GM12878 (cell line): ENCODE measurements around the gene DNAI7. TPM values are rescaled to one million over a fixed set of nuclear protein-coding genes. Genes with fewer than 3 reads are reported as not detected.

Experiments used
- ATAC-seq: fragments of 200-7000 bp; cut with Tn5 transposase; 3 replicates; pipeline ENCODE4 v1.9.1; 2020; ENCODE audit warnings: mild to moderate bottlenecking, moderate library complexity
- BruUV-seq: library from RNA; stranded (reverse); fragments of 400-500 nt; replicated peaks from 2 replicates; lab custom pipeline; 2021; lab: Mats Ljungman, UMichigan
- CTCF ChIA-PET: fragments of 300-600 bp; sonication (Branson Sonifier 250); formaldehyde crosslinking; extraction: SDS; loops from one replicate; lab custom pipeline; 2021; ENCODE audit warnings: inconsistent platforms; lab: Yijun Ruan, JAX
- POLR2A ChIA-PET: fragments of 350-600 bp; formaldehyde crosslinking; extraction: SDS; loops from one replicate; lab custom pipeline; 2021; ENCODE audit warnings: inconsistent platforms; lab: Charles Lee
- RAD21 ChIA-PET: fragments of 300-600 bp; sonication (Branson Sonifier 250); formaldehyde crosslinking; loops from one replicate; lab custom pipeline; 2023; ENCODE audit warnings: antibody characterized with exemption; ENCODE audit not compliant: unreplicated experiment; lab: Charles Lee
- SMC1A ChIA-PET: fragments of 300-600 bp; sonication (Branson Sonifier 250); formaldehyde crosslinking; loops from one replicate; lab custom pipeline; 2023; ENCODE audit not compliant: unreplicated experiment, uncharacterized antibody; lab: Charles Lee
- DNase-seq: peaks from one replicate; pipeline ENCODE4 v3.0.0-alpha.2; 2011; ENCODE audit warnings: low read depth, low spot score
- FAIRE-seq: peaks from 3 replicates; lab custom pipeline; 2011; peaks lifted over from hg19 to GRCh38; lab: Jason Lieb, UNC
- H2AFZ ChIP-seq: 2 replicates; pipeline ENCODE4 v1.6.0; 2011; ENCODE audit warnings: low read depth, low read length, control low read depth; ENCODE audit not compliant: control insufficient read depth
- H3K27ac ChIP-seq: 2 replicates; pipeline ENCODE4 v1.5.1; 2011; ENCODE audit warnings: control low read depth; ENCODE audit not compliant: control insufficient read depth, insufficient read depth
- H3K27me3 ChIP-seq, 2 experiments: replicated peaks in 1 of 2; 2 replicates each; pipeline versions ENCODE4 v1.6.0 to v1.6.1; 2011; ENCODE audit warnings: low read length in 1 of 2; ENCODE audit not compliant: control insufficient read depth in 2 of 2, insufficient read depth in 2 of 2
- H3K36me3 ChIP-seq, 2 experiments: 2 replicates each; pipeline ENCODE4 v1.5.1; 2011; ENCODE audit warnings: low read length in 1 of 2; ENCODE audit not compliant: control insufficient read depth in 2 of 2, insufficient read depth in 2 of 2
- H3K4me1 ChIP-seq: 2 replicates; pipeline ENCODE4 v1.6.1; 2011; ENCODE audit warnings: mild to moderate bottlenecking, low read length, moderate library complexity, mixed read lengths; ENCODE audit not compliant: control insufficient read depth, insufficient read depth
- H3K4me2 ChIP-seq: 2 replicates; pipeline ENCODE4 v1.6.0; 2011; ENCODE audit warnings: control low read depth; ENCODE audit not compliant: control insufficient read depth, insufficient read depth
- H3K4me3 ChIP-seq: fragments of 200-600 bp; sonication (generic); 2 replicates; pipeline ENCODE4 v1.5.1; 2016
- H3K79me2 ChIP-seq: 2 replicates; pipeline ENCODE4 v1.6.0; 2011; ENCODE audit warnings: low read length; ENCODE audit not compliant: control insufficient read depth, insufficient read depth
- H3K9ac ChIP-seq: 2 replicates; pipeline ENCODE4 v1.8.0; 2011; ENCODE audit warnings: low read length, control low read depth, mixed read lengths; ENCODE audit not compliant: control insufficient read depth, insufficient read depth
- H3K9me3 ChIP-seq: replicated peaks from 3 replicates; pipeline ENCODE4 v1.5.1; 2011; ENCODE audit warnings: mild to moderate bottlenecking, low read length; ENCODE audit not compliant: control insufficient read depth, insufficient read depth
- H4K20me1 ChIP-seq: 2 replicates; pipeline ENCODE4 v1.6.0; 2011; ENCODE audit not compliant: control insufficient read depth, insufficient read depth
- CEBPB ChIP-seq, 2 experiments: fragments of 150-350 bp in 1 of 2; IDR thresholded peaks; 2 replicates each; pipeline ENCODE4 v1.6.1; 2012 to 2014; ENCODE audit warnings: low read depth in 2 of 2, low read length in 2 of 2, borderline replicate concordance in 1 of 2, inconsistent platforms in 1 of 2
- JUND ChIP-seq: IDR thresholded peaks from 2 replicates; pipeline ENCODE4 v1.6.1; 2012; ENCODE audit warnings: low read depth, mild to moderate bottlenecking, low read length, improper control_type of control experiment, moderate library complexity
- MYB ChIP-seq: fragments of 150-350 bp; IDR thresholded peaks from 2 replicates; pipeline ENCODE4 v1.6.1; 2014; ENCODE audit warnings: mild to moderate bottlenecking, low read depth, low read length, borderline replicate concordance
- TCF12 ChIP-seq: IDR thresholded peaks from 2 replicates; pipeline ENCODE4 v1.6.1; 2011; ENCODE audit warnings: low read depth, mild to moderate bottlenecking, low read length
- in situ Hi-C: fragments of 300-500 bp; cut with MboI; formaldehyde crosslinking; loops from 9 replicates; pipeline ENCODE4 v1.14.3; 2018; ENCODE audit warnings: mixed read lengths
- intact Hi-C: fragments of 100-400 bp; cut with micrococcal nuclease; formaldehyde crosslinking; loops from one replicate; pipeline ENCODE4 v1.14.2; 2022; ENCODE audit not compliant: unreplicated experiment
- polyA plus RNA-seq, 11 experiments: library from polyadenylated mRNA; depleted of rRNA in 4 of 11; unstranded in 6 of 11; stranded (reverse) in 5 of 11; fragments of >200 nt; fragmentation: Nextera tagmentation in 4 of 11; fragmentation: Illumina TruSeq in 1 of 11; extraction: Ambion mirVana in 4 of 11; extraction: Trizol in 1 of 11; gene quantifications; 1 replicate in 1 of 11; 2 replicates in 10 of 11; pipeline versions ENCODE4 v1.2.1 to v1.2.3, GENCODE V29; 2011 to 2016; ENCODE audit warnings: inconsistent platforms in 2 of 11, missing spikeins in 2 of 11, low read depth in 1 of 11
- total RNA-seq, 4 experiments: library from RNA; depleted of rRNA in 3 of 4; stranded (reverse); fragments of >200 nt in 3 of 4; fragmentation: Illumina TruSeq in 1 of 4; extraction: Trizol in 1 of 4; gene quantifications; 2 replicates each; pipeline versions ENCODE4 v1.2.1 to v1.2.3, GENCODE V29; 2013 to 2021
- TF ChIP-seq, protein P1 (sequence below): fragments of 450-650 bp; IDR thresholded peaks from 2 replicates; pipeline ENCODE4 v1.6.1; 2017; ENCODE audit warnings: mild to moderate bottlenecking, moderate library complexity
- TF ChIP-seq, protein P2 (sequence below): fragments of 450-650 bp; formaldehyde crosslinking; IDR thresholded peaks from 2 replicates; pipeline ENCODE4 v1.4.0; 2022; ENCODE audit warnings: mild to moderate bottlenecking, moderate library complexity

The DNAI7 gene
- total and polyA plus RNA-seq, 10 of the 15 experiments (the other 5 are each of a cell fraction or from before 2014, with no cell fraction given), result 0.05 to 0.48 (median 0.13) TPM; not detected in 4

DNA sequence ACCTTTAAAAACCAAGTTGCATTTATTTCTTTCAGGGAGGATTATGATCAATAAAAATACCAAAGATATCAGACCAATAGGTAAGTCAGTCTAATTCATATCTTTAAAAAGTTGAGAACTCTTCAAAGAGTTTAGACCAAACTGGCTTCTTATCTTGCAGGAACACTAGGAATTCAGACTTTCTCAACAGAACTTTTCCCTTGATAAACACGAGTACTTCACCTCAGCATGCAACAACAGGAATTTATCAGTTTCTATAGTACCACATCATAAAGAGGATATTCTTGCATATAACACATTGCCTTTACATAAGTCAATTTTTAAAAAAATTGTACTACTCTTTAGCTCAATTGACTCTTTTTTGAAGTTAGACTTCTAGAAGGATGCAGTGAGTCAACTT, 68.2 kb downstream of the DNAI7 start (continued):
- TF ChIP-seq, protein P1, sequence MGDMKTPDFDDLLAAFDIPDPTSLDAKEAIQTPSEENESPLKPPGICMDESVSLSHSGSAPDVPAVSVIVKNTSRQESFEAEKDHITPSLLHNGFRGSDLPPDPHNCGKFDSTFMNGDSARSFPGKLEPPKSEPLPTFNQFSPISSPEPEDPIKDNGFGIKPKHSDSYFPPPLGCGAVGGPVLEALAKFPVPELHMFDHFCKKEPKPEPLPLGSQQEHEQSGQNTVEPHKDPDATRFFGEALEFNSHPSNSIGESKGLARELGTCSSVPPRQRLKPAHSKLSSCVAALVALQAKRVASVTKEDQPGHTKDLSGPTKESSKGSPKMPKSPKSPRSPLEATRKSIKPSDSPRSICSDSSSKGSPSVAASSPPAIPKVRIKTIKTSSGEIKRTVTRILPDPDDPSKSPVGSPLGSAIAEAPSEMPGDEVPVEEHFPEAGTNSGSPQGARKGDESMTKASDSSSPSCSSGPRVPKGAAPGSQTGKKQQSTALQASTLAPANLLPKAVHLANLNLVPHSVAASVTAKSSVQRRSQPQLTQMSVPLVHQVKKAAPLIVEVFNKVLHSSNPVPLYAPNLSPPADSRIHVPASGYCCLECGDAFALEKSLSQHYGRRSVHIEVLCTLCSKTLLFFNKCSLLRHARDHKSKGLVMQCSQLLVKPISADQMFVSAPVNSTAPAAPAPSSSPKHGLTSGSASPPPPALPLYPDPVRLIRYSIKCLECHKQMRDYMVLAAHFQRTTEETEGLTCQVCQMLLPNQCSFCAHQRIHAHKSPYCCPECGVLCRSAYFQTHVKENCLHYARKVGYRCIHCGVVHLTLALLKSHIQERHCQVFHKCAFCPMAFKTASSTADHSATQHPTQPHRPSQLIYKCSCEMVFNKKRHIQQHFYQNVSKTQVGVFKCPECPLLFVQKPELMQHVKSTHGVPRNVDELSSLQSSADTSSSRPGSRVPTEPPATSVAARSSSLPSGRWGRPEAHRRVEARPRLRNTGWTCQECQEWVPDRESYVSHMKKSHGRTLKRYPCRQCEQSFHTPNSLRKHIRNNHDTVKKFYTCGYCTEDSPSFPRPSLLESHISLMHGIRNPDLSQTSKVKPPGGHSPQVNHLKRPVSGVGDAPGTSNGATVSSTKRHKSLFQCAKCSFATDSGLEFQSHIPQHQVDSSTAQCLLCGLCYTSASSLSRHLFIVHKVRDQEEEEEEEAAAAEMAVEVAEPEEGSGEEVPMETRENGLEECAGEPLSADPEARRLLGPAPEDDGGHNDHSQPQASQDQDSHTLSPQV, result no peak
- TF ChIP-seq, protein P2, sequence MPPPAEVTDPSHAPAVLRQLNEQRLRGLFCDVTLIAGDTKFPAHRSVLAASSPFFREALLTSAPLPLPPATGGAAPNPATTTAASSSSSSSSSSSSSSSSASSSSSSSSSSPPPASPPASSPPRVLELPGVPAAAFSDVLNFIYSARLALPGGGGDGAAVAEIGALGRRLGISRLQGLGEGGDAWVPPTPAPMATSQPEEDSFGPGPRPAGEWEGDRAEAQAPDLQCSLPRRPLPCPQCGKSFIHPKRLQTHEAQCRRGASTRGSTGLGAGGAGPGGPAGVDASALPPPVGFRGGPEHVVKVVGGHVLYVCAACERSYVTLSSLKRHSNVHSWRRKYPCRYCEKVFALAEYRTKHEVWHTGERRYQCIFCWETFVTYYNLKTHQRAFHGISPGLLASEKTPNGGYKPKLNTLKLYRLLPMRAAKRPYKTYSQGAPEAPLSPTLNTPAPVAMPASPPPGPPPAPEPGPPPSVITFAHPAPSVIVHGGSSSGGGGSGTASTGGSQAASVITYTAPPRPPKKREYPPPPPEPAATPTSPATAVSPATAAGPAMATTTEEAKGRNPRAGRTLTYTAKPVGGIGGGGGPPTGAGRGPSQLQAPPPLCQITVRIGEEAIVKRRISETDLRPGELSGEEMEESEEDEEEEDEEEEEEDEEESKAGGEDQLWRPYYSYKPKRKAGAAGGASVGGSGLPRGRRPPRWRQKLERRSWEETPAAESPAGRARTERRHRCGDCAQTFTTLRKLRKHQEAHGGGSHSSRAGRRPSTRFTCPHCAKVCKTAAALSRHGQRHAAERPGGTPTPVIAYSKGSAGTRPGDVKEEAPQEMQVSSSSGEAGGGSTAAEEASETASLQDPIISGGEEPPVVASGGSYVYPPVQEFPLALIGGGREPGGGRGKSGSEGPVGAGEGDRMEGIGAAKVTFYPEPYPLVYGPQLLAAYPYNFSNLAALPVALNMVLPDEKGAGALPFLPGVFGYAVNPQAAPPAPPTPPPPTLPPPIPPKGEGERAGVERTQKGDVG, result no peak
- TF ChIP-seq, all 136 proteins: peak for 0

DNA sequence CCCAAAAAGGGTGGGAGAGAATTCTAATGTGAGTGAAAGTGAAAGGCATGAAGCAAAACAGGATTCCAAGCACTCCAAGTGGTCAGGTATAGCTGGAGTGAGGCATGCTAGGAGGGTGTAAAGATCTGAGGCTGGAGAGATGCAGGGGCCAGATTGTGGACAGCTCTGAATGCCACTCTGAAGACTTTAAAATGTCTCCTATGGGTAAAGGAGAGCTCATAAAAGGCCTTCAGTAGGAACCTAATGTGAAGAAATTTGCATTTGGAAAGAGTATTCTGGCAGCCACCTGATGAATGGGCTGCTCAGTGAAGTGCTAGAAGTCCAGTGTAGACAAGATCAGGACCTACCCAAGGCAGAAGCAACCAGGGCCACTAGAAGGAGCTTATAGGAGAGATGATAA, 68.9 kb downstream of the DNAI7 start:
- no peak overlapping the region for H2AFZ ChIP-seq
- ChIA-PET SMC1A (interaction anchor here (0.7 to 8.2 kb wide), 7 partner anchors 18 to 139 kb away, joined by 3 to 125 read pairs (median 4); no protein-coding TSS in a partner anchor), POLR2A (no interaction called here), CTCF (interaction anchor here (1.0 to 10.8 kb wide), 6 partner anchors 9 to 150 kb away, joined by 4 to 161 read pairs (median 5); no protein-coding TSS in a partner anchor), RAD21 (interaction anchor here (1.0 to 7.8 kb wide), 7 partner anchors 18 to 264 kb away, joined by 3 to 103 read pairs (median 4); no protein-coding TSS in a partner anchor)
- H4K20me1 ChIP-seq, result no peaks in the 10 kb centered on the region
- intact Hi-C loops (no loop called here), in situ Hi-C loops (no loop called here)
- DNase-seq (no peak), FAIRE-seq (no peak), ATAC-seq (no peak)
- TF ChIP-seq TCF12, result no peak
- TF ChIP-seq CEBPB (IDR thresholded peaks at IDR 0.05; ENCODE audit: borderline replicate concordance in 1 of 2, low read depth in 2 of 2, low read length in 2 of 2), result no peak
- TF ChIP-seq MYB, result no peak
- TF ChIP-seq JUND, result no peak
- peaks cover 2% of the 10 kb centered on the region; the same call in 1 of the 2 replicates for H3K4me1 ChIP-seq
- H3K4me2 ChIP-seq, result no peak overlapping the region
- H3K4me3 ChIP-seq, result no peak overlapping the region
- H3K9me3 ChIP-seq, result no peaks in the 10 kb centered on the region
- no peaks in the 10 kb centered on the region for H3K36me3 ChIP-seq
- no peak overlapping the region for H3K9ac ChIP-seq
- no TSS peak for BruUV-seq
- H3K27me3 ChIP-seq, result no peaks in the 10 kb centered on the region
- no peak overlapping the region for H3K27ac ChIP-seq
- H3K79me2 ChIP-seq, result no peaks in the 10 kb centered on the region
